Measurements from ENCODE around the gene CCDC88B. TPM values are rescaled to one million over a fixed set of nuclear protein-coding genes. Genes with fewer than 3 reads are reported as not detected.

Gene CCDC88B
- total and polyA plus RNA-seq, 9 of the 15 experiments (the other 6 are each of a cell fraction or from before 2014, with no cell fraction given) = 0.13 to 18.1 (median 7.9) TPM

DNA sequence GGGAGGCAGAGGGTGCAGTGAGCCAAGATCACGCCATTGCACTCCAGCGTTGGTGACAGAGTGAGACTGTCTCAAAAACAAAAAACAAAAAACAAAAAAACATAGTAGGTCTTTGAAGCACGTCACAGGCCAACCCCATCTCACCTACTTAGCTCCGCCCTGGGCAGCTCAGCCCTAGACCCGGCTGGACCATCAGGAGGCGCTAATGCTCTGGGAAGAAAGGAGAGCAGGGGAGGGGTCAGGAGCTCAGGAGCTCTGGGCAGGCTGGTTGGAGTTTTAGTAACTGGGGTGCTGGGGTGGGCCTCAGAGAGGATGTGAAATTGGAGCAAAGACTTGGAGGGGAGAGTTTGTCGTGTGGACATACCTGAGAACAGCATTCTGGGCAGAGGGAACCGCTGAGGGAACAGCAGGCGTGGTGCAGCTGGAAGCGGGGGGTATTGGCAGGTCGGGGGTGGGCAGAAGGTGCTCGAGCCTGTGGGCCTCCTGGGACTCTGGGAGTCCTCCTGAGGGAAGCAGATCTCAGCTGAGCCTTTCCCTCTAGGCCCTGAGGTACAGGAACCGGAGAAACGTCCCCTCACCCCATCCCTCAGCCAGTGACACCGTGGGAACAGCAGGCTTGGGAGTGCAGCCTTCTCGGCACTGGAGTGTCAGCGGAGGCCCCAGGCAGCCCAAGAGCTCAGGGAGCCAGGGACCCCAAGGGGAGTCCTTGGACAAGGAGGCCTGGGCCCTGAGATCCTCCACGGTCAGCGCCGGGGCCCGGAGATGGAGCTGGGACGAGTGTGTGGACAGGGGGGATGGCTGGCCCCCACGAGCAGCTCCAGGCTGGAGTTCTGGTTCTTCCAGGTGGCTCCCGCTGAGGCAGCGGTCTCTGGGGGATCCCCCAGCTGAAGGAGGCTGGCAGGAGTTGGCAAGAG lies 16.8 kb downstream of the CCDC88B start (continued):
- TF ChIP-seq ZNF311 (CRISPR knock-in tag; IDR thresholded peaks at IDR 0.05) (no peak), ZNF561 (CRISPR knock-in tag; conservative IDR thresholded peaks at IDR 0.05) (no peak), YBX1 (IDR thresholded peaks at IDR 0.05) (no peak), CBX1 (IDR thresholded peaks at IDR 0.05; ENCODE audit: low read depth) (no peak), ZNF165 (CRISPR knock-in tag; IDR thresholded peaks at IDR 0.05; ENCODE audit: borderline replicate concordance) (no peak), TEAD1 (CRISPR knock-in tag; IDR thresholded peaks at IDR 0.05) (no peak), ETV6 (IDR thresholded peaks at IDR 0.05; ENCODE audit: borderline replicate concordance in 1 of 2, low read depth in 2 of 2, low read length in 1 of 2) (no peak), ETV6 (CRISPR knock-in tag; IDR thresholded peaks at IDR 0.05; ENCODE audit: borderline replicate concordance) (no peak), NR1H2 (CRISPR knock-in tag; IDR thresholded peaks at IDR 0.05) (0 out of 2 replicates have a peak, but pooled peaks have one; percentile 62), CBFB (CRISPR knock-in tag; IDR thresholded peaks at IDR 0.05) (no peak), HOXB6 (CRISPR knock-in tag; IDR thresholded peaks at IDR 0.05; ENCODE audit: borderline replicate concordance) (no peak), TAL1 (IDR thresholded peaks at IDR 0.05) (no peak), WHSC1 (IDR thresholded peaks at IDR 0.05; ENCODE audit: low read length) (peak; percentile 25), SRSF3 (IDR thresholded peaks at IDR 0.05; ENCODE audit: insufficient read depth, low read length) (no peak), ARID2 (IDR thresholded peaks at IDR 0.05) (peak; percentile 35; the same call in 1 of the 2 replicates), RBM22 (IDR thresholded peaks at IDR 0.05; ENCODE audit: low read depth, low read length, poor library complexity, severe bottlenecking) (no peak), DACH1 (IDR thresholded peaks at IDR 0.05; ENCODE audit: partially characterized antibody) (no peak), CEBPB (tag; IDR thresholded peaks at IDR 0.05) (no peak), MYC (IDR thresholded peaks at IDR 0.05; ENCODE audit: low read depth, low read length) (0 out of 2 replicates have a peak, but pooled peaks have one; percentile 15), MYC (CRISPR knock-in tag; IDR thresholded peaks at IDR 0.05; ENCODE audit: borderline replicate concordance, low read depth) (no peak)
- TF ChIP-seq, protein P1, sequence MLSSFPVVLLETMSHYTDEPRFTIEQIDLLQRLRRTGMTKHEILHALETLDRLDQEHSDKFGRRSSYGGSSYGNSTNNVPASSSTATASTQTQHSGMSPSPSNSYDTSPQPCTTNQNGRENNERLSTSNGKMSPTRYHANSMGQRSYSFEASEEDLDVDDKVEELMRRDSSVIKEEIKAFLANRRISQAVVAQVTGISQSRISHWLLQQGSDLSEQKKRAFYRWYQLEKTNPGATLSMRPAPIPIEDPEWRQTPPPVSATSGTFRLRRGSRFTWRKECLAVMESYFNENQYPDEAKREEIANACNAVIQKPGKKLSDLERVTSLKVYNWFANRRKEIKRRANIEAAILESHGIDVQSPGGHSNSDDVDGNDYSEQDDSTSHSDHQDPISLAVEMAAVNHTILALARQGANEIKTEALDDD (IDR thresholded peaks at IDR 0.05) = no peak
- TF ChIP-seq, protein P2, sequence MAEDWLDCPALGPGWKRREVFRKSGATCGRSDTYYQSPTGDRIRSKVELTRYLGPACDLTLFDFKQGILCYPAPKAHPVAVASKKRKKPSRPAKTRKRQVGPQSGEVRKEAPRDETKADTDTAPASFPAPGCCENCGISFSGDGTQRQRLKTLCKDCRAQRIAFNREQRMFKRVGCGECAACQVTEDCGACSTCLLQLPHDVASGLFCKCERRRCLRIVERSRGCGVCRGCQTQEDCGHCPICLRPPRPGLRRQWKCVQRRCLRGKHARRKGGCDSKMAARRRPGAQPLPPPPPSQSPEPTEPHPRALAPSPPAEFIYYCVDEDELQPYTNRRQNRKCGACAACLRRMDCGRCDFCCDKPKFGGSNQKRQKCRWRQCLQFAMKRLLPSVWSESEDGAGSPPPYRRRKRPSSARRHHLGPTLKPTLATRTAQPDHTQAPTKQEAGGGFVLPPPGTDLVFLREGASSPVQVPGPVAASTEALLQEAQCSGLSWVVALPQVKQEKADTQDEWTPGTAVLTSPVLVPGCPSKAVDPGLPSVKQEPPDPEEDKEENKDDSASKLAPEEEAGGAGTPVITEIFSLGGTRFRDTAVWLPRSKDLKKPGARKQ (CRISPR knock-in tag; IDR thresholded peaks at IDR 0.05) = no peak
- TF ChIP-seq, protein P3, sequence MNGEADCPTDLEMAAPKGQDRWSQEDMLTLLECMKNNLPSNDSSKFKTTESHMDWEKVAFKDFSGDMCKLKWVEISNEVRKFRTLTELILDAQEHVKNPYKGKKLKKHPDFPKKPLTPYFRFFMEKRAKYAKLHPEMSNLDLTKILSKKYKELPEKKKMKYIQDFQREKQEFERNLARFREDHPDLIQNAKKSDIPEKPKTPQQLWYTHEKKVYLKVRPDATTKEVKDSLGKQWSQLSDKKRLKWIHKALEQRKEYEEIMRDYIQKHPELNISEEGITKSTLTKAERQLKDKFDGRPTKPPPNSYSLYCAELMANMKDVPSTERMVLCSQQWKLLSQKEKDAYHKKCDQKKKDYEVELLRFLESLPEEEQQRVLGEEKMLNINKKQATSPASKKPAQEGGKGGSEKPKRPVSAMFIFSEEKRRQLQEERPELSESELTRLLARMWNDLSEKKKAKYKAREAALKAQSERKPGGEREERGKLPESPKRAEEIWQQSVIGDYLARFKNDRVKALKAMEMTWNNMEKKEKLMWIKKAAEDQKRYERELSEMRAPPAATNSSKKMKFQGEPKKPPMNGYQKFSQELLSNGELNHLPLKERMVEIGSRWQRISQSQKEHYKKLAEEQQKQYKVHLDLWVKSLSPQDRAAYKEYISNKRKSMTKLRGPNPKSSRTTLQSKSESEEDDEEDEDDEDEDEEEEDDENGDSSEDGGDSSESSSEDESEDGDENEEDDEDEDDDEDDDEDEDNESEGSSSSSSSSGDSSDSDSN (IDR thresholded peaks at IDR 0.05; ENCODE audit: borderline replicate concordance in 1 of 2, low read depth in 2 of 2, low read length in 2 of 2) = 0 out of 4 replicates have a peak, but pooled peaks of 1 of the 2 experiments have one; percentile 23
- TF ChIP-seq, protein P4, sequence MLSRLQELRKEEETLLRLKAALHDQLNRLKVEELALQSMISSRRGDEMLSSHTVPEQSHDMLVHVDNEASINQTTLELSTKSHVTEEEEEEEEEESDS (CRISPR knock-in tag; IDR thresholded peaks at IDR 0.05) = no peak
